ENCODE data around the gene PROK1. TPM values are rescaled to one million over a fixed set of nuclear protein-coding genes. Genes with fewer than 3 reads are reported as not detected.

The PROK1 gene
- total and polyA plus RNA-seq, 2 experiments from 2014 or later, result not detected

- Histone ChIP-seq H3K4me3 (no peak overlapping the region), H3K79me2 (replicated peaks; ENCODE audit: insufficient read depth) (no peaks in the 10 kb centered on the region), H3K36me3 (ENCODE audit: insufficient read depth) (no peaks in the 10 kb centered on the region), H4K20me1 (replicated peaks; ENCODE audit: insufficient read depth) (no peaks in the 10 kb centered on the region), H2AFZ (no peak overlapping the region), H3K27ac (ENCODE audit: low read depth) (no peak overlapping the region), H3K9me2 (ENCODE audit: insufficient read depth) (no peaks in the 10 kb centered on the region), H3K27me3 (ENCODE audit: insufficient read depth) (no peaks in the 10 kb centered on the region), H3F3A (replicated peaks; ENCODE audit: low read depth) (no peaks in the 10 kb centered on the region), H3K4me2 (no peak overlapping the region), H3K4me1 (ENCODE audit: insufficient read depth) (no peaks in the 10 kb centered on the region)
- Mint-ChIP-seq H3K27me3 (ENCODE audit: insufficient read depth, low read depth, poor library complexity) (peaks cover 4% of the 10 kb centered on the region), H3K4me1 (peaks cover 12% of the 10 kb centered on the region), H3K36me3 (ENCODE audit: low read depth) (no peaks in the 10 kb centered on the region), H3K27ac (no peak overlapping the region), H3K9me3 (no peaks in the 10 kb centered on the region), H3K4me3 (no peak overlapping the region)
- no peak for DNase-seq (ENCODE audit: low spot score)
- no peak for TF ChIP-seq STAT1 (IDR thresholded peaks at IDR 0.05; ENCODE audit: unreplicated experiment)
- no peak for TF ChIP-seq EZH2phosphoT487 (IDR thresholded peaks at IDR 0.05; ENCODE audit: unreplicated experiment)
- TF ChIP-seq ZNF462 (CRISPR knock-in tag; IDR thresholded peaks at IDR 0.05), result no peak
- TF ChIP-seq, protein P1, sequence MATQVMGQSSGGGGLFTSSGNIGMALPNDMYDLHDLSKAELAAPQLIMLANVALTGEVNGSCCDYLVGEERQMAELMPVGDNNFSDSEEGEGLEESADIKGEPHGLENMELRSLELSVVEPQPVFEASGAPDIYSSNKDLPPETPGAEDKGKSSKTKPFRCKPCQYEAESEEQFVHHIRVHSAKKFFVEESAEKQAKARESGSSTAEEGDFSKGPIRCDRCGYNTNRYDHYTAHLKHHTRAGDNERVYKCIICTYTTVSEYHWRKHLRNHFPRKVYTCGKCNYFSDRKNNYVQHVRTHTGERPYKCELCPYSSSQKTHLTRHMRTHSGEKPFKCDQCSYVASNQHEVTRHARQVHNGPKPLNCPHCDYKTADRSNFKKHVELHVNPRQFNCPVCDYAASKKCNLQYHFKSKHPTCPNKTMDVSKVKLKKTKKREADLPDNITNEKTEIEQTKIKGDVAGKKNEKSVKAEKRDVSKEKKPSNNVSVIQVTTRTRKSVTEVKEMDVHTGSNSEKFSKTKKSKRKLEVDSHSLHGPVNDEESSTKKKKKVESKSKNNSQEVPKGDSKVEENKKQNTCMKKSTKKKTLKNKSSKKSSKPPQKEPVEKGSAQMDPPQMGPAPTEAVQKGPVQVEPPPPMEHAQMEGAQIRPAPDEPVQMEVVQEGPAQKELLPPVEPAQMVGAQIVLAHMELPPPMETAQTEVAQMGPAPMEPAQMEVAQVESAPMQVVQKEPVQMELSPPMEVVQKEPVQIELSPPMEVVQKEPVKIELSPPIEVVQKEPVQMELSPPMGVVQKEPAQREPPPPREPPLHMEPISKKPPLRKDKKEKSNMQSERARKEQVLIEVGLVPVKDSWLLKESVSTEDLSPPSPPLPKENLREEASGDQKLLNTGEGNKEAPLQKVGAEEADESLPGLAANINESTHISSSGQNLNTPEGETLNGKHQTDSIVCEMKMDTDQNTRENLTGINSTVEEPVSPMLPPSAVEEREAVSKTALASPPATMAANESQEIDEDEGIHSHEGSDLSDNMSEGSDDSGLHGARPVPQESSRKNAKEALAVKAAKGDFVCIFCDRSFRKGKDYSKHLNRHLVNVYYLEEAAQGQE (IDR thresholded peaks at IDR 0.05; ENCODE audit: unreplicated experiment), result no peak
- no peak for TF ChIP-seq CREB1 (CRISPR knock-in tag; IDR thresholded peaks at IDR 0.05; ENCODE audit: low read depth)
- no peak for TF ChIP-seq NANOG (IDR thresholded peaks at IDR 0.05; ENCODE audit: borderline replicate concordance)
- no peak for TF ChIP-seq ZNF331 (CRISPR knock-in tag; IDR thresholded peaks at IDR 0.05; ENCODE audit: low read depth)
- TF ChIP-seq ZNF114 (CRISPR knock-in tag; IDR thresholded peaks at IDR 0.05), result no peak
- TF ChIP-seq, protein P2, sequence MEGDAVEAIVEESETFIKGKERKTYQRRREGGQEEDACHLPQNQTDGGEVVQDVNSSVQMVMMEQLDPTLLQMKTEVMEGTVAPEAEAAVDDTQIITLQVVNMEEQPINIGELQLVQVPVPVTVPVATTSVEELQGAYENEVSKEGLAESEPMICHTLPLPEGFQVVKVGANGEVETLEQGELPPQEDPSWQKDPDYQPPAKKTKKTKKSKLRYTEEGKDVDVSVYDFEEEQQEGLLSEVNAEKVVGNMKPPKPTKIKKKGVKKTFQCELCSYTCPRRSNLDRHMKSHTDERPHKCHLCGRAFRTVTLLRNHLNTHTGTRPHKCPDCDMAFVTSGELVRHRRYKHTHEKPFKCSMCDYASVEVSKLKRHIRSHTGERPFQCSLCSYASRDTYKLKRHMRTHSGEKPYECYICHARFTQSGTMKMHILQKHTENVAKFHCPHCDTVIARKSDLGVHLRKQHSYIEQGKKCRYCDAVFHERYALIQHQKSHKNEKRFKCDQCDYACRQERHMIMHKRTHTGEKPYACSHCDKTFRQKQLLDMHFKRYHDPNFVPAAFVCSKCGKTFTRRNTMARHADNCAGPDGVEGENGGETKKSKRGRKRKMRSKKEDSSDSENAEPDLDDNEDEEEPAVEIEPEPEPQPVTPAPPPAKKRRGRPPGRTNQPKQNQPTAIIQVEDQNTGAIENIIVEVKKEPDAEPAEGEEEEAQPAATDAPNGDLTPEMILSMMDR (conservative IDR thresholded peaks at IDR 0.05; ENCODE audit: low read depth in 2 of 2), result no peak
- TF ChIP-seq EZH2 (IDR thresholded peaks at IDR 0.05; ENCODE audit: low read depth, unreplicated experiment), result no peak
- no peak for TF ChIP-seq JUNB (IDR thresholded peaks at IDR 0.05; ENCODE audit: unreplicated experiment)
- no peak for TF ChIP-seq ETS1 (IDR thresholded peaks at IDR 0.05)
- no peak for TF ChIP-seq POLR2AphosphoS5 (IDR thresholded peaks at IDR 0.05; ENCODE audit: low read depth)
- no peak for ATAC-seq
Observed at GRCh38 chr1:110503471-110503870, 52.5 kb downstream of the PROK1 start.
